Urothelium cell line (cell line): ENCODE results near the gene GLE1.
"Not testable (repeated sequence)": the region's sequence is repeated elsewhere in the genome, so short reads cannot be mapped to it uniquely, and the experiment has no call there.

ENCODE experiments used
- DNase-seq: peaks from one replicate; pipeline ENCODE4 v3.0.0; 2011; ENCODE audit warnings: low spot score, mixed read lengths
- FAIRE-seq: peaks from 2 replicates; lab custom pipeline; 2011; peaks lifted over from hg19 to GRCh38; lab: Jason Lieb, UNC

The GLE1 gene

DNA sequence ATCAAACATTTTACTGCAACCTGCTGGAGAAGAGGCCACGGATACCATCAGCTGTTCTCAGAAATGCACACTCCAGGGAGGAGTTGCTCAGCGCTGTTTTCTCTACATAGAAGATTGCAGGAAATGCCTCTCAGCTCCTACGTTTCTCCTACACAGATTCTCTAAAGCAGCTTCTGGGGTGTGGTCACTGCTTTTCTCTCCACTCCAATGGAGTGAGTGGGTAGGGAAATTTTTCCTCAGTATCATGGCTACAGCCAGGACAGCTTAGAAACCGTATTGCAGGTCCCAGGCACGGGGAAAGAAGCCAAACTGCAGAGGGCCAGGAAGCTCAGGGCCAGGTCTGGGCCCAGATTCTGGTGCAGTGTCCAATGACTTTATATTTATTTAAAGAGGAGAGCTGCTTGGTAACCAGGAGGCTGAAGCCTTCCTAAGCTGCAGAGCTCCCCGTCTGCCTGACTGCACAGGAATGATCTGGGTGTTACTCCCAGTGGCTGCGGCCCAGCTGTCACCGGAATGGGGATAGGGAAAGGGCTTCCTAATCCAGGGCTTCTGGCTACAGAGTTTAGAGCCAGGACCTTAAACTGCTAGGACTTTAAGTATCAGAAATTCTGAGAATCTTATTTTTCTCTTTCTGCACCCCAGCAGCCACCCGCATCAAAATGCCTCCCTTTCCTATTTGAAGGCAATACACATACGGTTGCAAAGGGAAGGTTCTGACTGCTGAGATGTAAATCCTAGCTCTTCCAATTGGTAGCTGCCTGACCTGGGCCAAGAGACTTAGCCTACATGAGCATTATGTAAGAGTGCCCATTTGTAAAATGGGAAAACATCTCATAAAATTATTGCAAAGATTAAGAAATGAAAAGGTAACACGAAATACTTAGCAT is 46.5 kb downstream of the GLE1 start:
- no peak for FAIRE-seq
- no peak for DNase-seq

DNA sequence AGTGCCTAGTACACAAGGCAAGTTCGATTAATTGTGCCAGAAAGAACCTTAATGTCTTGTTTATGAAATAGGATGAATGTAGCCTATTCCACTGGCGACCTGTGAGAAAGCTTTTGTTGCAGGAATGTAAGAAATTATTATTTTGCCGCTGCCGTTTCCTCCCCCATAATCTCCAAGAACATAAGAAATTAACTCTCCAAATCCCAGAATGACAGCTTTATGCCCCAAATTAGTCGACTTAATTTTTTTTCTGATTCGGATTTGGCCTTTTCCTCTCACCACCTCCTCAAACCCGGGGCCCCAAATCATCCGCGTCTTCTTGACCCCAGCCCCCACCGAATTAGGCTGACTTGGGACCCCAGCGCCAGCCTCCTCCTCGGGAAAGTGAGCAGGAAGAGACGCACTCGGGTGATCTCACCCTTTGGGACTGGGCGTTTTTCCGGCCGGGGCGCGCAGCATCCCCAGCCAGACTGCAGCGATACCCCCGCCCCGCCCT is 47.2 kb downstream of the GLE1 start:
- DNase-seq, result no peak
- no peak for FAIRE-seq

DNA sequence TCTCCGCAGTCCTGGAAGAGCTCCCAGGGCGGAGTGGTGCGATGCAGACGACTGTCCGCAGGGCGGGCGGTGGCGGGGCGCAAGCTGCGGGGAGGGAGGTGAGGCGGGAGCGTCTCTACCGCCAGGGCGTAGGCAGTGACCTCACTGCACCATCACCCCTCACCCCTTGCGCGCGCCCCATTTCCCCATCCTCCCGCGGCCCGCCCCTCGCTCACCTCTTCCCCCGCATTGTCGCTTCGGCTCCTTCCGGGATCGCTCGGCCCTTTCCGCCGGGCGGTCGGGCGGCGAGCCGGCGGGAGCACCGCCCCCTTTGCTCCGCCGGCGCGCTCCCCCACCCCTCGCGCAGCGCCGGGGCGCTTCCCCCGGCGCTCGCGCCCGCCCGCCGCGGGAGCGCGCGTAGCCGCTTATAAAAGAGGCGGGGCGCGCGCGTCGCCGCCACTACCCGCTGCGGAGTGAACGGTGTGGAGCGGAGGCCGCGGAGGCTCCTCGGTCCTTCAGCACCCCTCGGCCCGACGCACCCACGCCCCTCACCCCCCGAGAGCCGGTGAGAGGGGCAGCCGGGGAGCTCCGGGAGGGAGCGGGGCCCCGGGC is 47.7 kb downstream of the GLE1 start, which contains the start of gene SPTAN1:
SPTAN1 (plus strand) TSS at position 435 of the 591 bp plus-strand sequence. CDS start 14,154 bp downstream, outside the sequence.
- FAIRE-seq (no peak), DNase-seq (peak; percentile 98)

DNA sequence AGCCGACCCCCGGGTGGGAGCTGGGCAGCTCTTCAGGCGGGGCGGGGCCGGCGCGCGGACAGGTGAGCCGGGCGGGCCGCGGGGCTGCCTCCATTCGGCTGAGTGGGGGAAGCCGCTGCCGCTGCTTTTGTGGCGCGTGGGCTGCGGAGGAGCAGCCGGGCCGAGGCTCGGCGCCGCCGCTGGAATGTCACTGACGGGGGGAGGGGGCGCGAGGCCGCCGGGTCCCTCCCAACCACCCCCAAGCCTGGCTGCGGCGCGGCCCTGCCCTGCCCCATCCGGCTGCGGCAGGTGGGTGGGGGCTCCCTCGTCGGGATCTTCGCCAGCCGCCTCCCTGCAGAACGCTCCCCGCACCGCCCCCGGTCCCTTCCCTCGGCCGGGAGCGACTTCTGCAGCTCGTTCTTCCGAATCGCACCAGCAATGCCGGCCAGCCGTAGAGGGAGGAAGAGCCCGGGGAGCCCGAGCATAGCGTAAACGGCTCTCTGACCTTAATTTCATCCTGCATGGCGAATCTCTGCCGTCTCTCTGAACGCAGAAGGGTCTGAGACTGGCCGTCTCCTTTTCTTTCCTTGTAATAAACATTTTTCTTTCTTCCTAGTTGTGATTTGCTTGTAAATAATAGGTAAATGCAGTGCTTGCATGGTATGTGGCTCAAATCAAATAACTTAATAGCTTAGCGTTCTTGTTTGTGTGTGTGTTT is 48.4 kb downstream of the GLE1 start:
- DNase-seq, result peak; percentile 66
- no peak for FAIRE-seq

DNA sequence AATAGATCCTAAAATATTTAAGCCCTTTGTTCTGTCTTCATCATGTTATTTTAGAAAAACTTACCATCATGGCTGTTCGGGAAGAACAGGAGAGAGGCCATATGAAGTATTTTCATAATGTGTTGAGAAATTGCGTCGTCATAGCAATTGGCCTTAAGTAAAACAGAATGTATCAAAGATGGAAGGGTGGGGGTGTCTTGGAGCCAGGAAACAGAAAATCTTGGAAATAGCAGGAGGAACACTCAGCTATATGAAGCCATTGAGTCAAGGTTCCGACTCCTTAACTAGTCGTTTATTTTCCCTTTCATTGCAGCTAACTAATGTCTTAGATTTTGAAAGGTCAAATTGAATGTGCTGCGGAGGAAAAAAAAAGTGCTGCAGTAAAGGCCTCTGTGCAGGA is 49.2 kb downstream of the GLE1 start:
- FAIRE-seq, result no peak
- DNase-seq, result no peak

DNA sequence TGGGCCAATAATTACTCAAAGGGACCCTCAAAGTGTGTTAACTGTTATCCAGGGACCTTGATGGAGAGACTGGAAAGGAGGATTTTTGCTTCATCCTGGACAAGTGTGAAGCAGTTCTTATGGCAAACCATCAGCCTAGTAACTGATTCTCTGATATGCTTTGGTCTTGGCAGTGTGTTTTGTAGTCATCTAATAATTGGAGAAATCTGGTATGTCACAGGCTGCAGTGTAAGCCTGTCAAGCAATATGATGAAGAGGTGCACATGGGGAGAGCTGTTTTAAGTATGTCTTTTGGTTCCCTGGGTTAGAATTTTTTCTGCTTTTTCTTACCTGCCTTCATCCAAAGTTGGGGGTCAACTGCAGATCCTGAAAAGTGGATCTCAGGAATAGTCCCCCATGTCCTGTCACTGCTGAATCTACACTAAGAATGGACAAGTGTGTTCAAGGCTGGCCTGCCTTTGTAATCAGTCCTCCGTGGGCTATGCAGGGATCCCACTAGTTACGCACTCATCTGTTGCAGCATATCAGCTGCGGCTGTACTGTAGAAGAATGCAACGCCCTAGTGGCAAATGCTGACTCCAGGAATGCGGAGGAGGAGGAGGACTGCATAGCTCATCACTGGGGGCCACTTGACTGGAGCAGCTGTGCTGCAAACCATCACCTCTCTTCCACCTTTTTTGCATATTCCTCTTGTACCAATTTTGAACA is 49.8 kb downstream of the GLE1 start:
- no peak for FAIRE-seq
- DNase-seq, result peak; percentile 78

DNA sequence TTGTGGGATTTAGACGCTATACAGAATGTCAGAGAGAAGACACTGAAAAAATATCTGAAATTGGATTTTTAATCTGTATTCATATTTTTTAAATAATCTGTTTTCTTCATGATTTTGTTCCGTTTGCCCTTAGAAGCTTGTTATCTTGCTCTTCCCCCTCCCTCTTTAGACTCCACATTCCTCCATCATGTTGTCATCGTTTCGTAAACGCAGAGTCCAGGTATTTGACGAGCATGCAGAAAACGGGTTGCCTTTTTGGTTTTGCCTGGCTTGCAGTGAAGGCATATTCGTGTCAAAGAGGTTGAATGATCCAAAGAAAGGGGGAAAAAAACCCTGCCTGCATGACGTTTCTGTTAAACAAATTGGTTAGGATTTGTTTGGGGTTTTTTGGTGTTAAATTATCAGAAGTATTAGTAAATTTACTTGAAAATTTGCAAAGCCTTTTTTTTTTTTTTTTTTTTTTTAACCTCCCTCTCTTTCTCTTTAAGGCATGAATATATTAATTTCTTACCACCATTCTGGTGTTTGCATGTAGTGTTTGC is 50.7 kb downstream of the GLE1 start:
- peak; percentile 69 for DNase-seq
- no peak for FAIRE-seq

DNA sequence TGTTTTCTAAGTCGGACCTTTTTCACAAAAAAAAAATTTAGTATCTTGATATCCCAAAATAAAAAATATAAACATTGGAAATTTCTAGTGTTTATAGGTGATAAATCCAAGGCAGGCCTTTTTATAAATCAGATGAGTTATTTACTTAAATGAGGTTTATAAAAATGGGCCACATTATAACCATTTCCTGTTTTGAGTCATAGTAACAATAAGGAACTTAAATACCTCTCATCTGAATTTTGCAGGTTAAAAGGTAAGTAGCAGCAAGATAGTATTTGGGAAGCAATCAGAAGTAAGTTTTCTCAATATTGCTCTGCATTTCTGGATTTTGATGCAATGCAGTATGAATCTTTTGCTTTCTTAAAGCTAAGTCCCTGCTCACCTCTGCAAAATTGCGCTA is 51.8 kb downstream of the GLE1 start:
- FAIRE-seq (no peak), DNase-seq (no peak)

DNA sequence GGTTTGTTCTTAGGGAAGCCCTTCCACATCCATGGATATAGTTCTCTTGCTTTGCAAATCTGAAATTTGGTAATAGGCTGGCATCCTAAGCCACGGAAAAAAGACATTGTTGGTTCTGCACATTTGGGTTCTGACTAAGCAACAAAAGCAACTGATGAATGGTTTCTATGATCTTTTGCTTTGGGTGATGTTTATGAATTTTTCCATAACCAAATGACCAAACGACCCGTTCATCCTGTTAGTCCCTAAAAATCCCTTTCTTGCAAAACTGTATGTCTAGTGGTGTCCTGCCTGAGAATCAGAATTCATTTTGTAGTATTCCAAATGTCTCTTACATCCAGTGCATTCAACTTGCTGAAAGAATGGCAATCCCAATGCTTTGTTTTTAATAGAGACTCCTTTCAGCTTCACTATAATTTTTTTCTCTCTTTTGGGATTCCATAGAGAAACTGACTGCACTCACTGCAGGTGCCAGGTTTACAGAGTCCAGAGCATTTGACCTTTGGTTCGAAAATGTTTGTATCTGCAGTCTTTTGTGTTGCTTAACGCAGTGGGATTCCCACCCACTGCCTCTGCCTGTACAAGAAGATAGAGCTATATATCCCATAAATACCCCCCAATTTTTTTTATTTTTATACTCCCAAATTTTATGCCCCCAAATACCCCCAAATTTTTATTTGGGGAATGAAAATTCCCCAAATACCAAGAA is 52.6 kb downstream of the GLE1 start:
- FAIRE-seq, result no peak
- no peak for DNase-seq

DNA sequence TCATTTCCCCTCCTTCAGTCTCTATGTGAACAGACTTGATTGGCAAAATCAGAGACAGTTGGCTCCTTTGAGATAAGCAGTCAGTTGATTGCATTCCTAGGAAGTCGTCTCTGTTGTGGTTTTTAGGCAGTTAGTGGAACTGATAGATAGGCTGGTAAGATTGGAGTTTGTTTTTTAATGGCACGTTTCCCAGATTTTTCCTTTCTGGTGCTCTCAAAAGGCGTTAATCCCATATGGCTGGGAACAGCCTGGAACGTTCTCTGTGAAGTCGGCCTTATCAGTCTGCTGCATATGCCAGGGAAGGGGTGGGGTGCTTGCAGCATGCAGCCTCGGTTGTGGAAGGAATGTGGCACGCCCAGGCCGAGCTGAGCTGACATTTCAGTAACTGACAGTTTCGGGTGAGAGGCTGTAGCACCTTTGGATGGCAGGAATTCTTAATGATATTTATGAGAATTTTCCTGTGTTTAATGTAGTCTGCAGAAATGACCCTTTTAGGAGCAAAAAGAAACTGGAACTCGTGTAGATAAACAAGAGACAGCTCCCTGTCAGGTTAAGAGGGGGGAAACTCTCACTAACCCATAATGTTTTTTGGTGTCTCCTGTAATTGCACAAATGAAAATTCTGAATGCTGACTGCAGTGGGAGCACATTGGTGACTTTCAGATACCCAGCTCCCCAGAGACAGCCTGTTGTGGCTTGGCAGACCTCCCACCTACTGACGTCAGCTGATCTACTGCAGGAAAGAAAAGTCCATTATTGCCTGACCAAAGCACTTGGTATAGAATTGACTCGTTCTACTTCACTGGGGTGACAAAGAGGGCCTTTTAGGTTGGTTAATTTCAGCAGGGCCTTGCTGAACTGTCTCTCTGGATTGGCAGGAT is 54.2 kb downstream of the GLE1 start:
- no peak for FAIRE-seq

DNA sequence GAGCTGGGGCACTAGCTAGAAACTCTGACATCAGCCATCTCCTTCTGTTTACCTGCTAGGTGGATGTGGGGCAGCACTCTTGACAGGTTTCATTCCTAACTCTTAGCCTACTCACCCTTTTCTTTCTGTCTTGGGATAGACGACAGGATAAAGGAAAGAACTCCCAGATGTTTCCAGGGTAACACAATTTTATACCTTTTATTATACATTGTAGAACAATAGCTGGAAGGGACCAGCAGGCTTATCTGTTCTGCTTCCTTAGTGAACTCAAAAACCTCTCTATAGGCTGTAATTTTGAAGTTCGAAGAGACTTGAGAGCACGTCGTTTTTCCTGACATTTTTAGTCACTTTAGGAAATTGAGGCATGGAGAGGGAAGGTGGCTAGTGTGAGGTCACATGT is 61.1 kb downstream of the GLE1 start:
- FAIRE-seq, result no peak
- no peak for DNase-seq

More for the DNA sequence above, 54.2 kb downstream of the GLE1 start:
- peak; percentile 42 for DNase-seq

DNA sequence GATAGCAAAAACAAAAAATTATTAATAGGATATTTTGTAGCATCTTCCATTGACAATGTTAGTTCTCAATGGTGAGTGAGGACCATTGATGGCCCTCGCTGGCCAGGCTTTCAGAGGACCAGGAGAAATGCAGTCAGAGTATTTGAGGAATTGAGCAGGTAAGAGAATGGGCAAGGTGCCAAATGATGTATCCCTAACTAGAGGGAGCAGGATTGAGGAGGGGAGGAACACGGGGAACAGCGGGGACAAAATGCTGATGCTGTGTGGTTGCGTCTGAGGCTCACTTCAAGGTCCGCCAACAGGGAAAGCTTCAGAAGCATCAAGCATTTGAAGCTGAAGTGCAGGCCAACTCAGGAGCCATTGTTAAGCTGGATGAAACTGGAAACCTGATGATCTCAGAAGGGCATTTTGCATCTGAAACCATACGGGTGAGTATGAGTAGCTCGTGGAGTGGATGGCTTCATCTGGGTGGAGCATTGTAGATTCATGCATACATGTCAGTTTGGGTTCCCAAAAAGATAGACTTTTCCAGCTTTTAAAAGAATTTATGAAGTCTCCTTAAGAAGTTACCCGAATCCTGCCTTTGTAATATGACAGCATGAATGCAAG is 64.1 kb downstream of the GLE1 start:
- DNase-seq, result no peak
- FAIRE-seq, result no peak

DNA sequence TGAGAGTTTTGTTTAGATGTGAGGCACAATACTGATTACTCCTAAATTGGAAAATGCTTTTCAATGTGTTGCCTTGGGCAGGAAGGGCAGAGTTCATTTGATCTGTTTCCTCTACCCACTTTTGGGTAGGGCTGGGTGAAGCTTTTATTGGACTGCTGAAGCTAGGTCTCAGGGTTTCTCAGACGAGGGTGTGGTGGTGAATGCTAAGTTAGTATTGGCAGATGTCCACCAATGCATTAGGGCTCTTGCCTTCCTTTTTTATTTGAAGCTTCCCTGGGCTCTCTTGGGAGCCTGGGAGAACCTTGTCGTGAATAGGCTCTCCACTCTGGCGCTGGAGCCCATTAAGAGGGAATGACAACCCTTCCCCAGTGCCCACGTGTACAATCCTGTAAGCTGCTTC is 71.0 kb downstream of the GLE1 start:
- DNase-seq, result no peak
- no peak for FAIRE-seq

DNA sequence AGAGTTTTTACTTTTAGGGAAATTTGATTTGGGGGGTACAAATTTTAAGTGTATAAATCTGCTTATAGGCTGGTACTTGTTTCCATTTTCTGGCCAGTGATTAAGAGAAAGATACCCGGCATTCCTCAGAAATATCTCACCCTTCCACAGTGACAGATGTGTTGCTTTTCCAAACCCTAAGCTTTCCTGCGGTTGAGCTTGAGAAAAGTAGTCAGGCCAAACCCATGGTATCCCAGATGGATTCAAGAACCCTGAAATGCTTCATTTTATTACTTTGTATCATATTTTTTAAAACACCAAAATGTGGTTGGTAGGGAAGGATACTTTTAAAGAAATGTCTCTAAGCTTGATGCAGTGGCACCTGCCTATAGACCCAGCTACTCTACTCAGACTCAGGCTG is 71.4 kb downstream of the GLE1 start:
- FAIRE-seq, result no peak
- DNase-seq, result no peak

DNA sequence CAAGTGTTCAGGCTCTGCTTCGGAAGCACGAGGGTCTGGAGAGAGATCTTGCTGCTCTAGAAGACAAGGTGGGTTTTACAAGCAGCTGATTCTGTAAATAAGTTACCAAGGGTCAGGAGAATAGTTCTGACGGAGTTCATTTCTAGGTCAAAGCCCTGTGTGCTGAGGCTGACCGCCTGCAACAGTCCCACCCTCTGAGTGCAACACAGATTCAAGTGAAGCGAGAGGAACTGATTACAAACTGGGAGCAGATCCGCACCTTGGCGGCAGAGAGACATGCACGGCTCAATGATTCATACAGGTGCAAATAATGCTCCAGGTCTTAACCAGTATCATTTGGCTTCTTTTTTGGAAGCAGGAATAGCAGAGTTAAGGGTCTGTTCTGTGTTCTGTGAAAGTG is 72.7 kb downstream of the GLE1 start:
- FAIRE-seq, result no peak
- DNase-seq, result no peak

DNA sequence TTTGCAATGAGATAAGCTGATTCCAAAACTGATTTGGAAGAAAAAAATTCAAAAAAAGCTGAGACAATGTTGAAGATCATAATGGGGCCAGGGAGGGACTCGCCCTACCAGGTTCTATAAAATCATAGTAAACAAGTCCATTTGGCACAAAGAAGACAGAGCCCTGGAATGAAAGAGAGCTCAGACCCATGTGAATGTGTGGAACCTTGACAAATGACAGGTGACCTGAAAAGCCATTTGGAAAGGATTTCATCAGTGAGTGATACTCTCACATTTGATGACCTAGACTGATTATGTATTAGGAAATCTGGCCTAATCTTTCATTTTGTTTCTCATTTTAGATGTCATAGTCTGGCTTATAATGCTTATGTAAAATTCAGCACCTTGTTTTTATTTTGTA is 74.7 kb downstream of the GLE1 start:
- DNase-seq (no peak), FAIRE-seq (no peak)

DNA sequence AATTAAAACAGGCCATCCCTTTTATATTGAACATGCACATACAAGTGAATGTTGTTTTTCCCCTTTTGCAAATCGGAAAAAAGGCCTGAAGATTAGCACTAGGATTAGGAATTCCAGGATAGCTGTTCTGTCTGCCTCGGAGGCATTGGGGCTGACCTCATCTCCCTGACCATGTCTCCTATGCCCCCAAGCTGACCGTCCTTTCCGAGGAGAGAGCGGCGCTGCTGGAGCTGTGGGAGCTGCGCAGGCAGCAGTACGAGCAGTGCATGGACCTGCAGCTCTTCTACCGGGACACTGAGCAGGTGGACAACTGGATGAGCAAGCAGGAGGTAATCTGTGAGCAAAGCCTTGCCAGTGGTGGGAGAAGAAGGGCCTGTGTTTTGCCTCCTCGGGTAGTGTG is 76.2 kb downstream of the GLE1 start:
- DNase-seq, result no peak
- FAIRE-seq, result no peak

DNA sequence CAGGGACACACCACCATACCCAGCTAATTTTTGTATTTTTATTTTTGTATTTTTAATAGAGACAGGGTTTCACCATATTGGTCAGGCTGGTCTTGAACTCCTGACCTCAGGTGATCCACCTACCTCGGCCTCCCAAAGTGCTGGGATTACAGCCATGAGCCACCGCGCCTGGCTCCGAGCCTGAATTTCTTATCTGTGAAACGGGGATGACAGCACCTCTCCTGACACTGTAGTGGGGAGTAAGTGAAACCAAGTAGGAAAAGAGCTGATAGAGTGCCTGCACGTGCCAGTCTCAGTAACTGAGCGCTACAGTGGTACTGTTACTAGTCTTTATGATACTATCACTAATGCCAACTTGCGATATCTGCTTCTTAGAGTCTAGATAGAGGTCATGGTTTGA is 80.6 kb downstream of the GLE1 start:
- not testable (repeated sequence) for FAIRE-seq, DNase-seq

DNA sequence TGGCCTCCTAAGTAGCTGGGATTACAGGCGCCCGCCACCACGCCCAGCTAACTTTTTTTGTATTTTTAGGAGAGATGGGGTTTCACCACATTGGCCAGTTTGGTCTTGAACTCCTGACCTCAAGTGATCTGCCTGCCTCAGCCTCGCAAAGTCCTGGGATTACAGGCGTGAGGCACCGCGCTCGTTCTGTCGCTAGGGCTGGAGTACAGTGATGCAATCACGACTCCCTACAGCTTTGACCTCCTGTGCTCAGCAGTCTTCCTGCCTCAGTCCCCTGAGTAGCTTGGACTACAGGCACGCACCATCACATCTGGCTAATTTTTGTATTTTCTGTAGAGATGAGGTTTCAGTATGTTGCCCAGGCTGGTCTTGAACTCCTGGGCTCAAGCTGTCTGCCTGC is 82.4 kb downstream of the GLE1 start:
- not testable (repeated sequence) for FAIRE-seq, DNase-seq
